Hepatocyte (in vitro differentiated cells): ENCODE results near the gene EML6. TPM values are rescaled to one million over a fixed set of nuclear protein-coding genes. Genes with fewer than 3 reads are reported as not detected.

ENCODE experiments used
- DNase-seq: peaks from one replicate; pipeline ENCODE4 v3.0.0-alpha.2; 2016; ENCODE audit warnings: low spot score
- H2AFZ ChIP-seq: fragments of 200-600 bp; sonication (generic); 2 replicates; pipeline ENCODE4 v1.6.0; 2016; ENCODE audit warnings: antibody characterized with exemption, mild to moderate bottlenecking
- H3K27ac ChIP-seq: fragments of 200-600 bp; sonication (generic); 2 replicates; pipeline ENCODE4 v1.5.1; 2016; ENCODE audit warnings: mild to moderate bottlenecking
- H3K27me3 ChIP-seq: fragments of 200-600 bp; sonication (generic); 2 replicates; pipeline ENCODE4 v1.6.1; 2016
- H3K36me3 ChIP-seq: fragments of 200-600 bp; sonication (generic); replicated peaks from 2 replicates; pipeline ENCODE4 v1.5.1; 2016; ENCODE audit warnings: low read depth; ENCODE audit not compliant: insufficient read depth
- H3K4me1 ChIP-seq: fragments of 200-600 bp; sonication (generic); 2 replicates; pipeline ENCODE4 v1.5.1; 2016; ENCODE audit warnings: mild to moderate bottlenecking, moderate library complexity; ENCODE audit not compliant: insufficient read depth
- H3K4me2 ChIP-seq: fragments of 200-600 bp; sonication (generic); 2 replicates; pipeline ENCODE4 v1.6.0; 2016
- H3K4me3 ChIP-seq: fragments of 200-600 bp; sonication (generic); 2 replicates; pipeline ENCODE4 v1.5.1; 2016; ENCODE audit warnings: mild to moderate bottlenecking
- H3K79me2 ChIP-seq: fragments of 200-600 bp; sonication (generic); 2 replicates; pipeline ENCODE4 v1.6.0; 2017; ENCODE audit warnings: mild to moderate bottlenecking
- H3K9me2 ChIP-seq: fragments of 200-600 bp; sonication (generic); replicated peaks from 2 replicates; pipeline ENCODE4 v1.6.0; 2017; ENCODE audit warnings: mild to moderate bottlenecking; ENCODE audit not compliant: insufficient read depth
- H3K9me3 ChIP-seq: fragments of 200-600 bp; sonication (generic); 2 replicates; pipeline ENCODE4 v1.5.1; 2016; ENCODE audit warnings: low read depth, mild to moderate bottlenecking
- H4K20me1 ChIP-seq: fragments of 200-600 bp; sonication (generic); 2 replicates; pipeline ENCODE4 v1.6.0; 2016; ENCODE audit warnings: mild to moderate bottlenecking; ENCODE audit not compliant: insufficient read depth, poor library complexity, severe bottlenecking
- CTCF ChIP-seq: fragments of 200-600 bp; sonication (generic); IDR thresholded peaks from 2 replicates; pipeline ENCODE4 v1.5.1; 2016; ENCODE audit warnings: antibody characterized with exemption, mild to moderate bottlenecking; ENCODE audit not compliant: poor library complexity
- EZH2 ChIP-seq: fragments of 200-600 bp; sonication (generic); IDR thresholded peaks from 2 replicates; pipeline ENCODE4 v1.6.1; 2016; ENCODE audit warnings: antibody characterized with exemption, mild to moderate bottlenecking, borderline replicate concordance
- EZH2phosphoT487 ChIP-seq: fragments of 200-600 bp; sonication (generic); IDR thresholded peaks from one replicate; pipeline ENCODE4 v1.6.1; 2018; ENCODE audit warnings: antibody characterized with exemption, mild to moderate bottlenecking, low read depth, moderate library complexity; ENCODE audit not compliant: unreplicated experiment, severe bottlenecking
- WGBS: methylation state at CpG from one replicate; pipeline ENCODE4 v1.1.6; 2016; ENCODE audit warnings: low lambda C conversion rate; ENCODE audit errors: missing lambda C conversion rate; 5-methylcytosine and 5-hydroxymethylcytosine counted together
- polyA plus RNA-seq: library from polyadenylated mRNA; unstranded; fragments of >200 nt; fragmentation: Nextera tagmentation; extraction: Ambion mirVana; gene quantifications from 2 replicates; pipeline ENCODE4 v1.2.1, GENCODE V29; 2016
- total RNA-seq: library from RNA; depleted of rRNA; stranded (reverse); fragments of >200 nt; gene quantifications from 2 replicates; pipeline ENCODE4 v1.2.3, GENCODE V29; 2014

EML6 gene
- total and polyA plus RNA-seq, 2 experiments from 2014 or later = 1.9 to 4.0 TPM

GRCh38 chr2:54879598-54880332 lies 156.3 kb downstream of the EML6 start:
- Histone ChIP-seq H2AFZ (no peak overlapping the region), H3K79me2 (no peaks in the 10 kb centered on the region), H3K27me3 (no peaks in the 10 kb centered on the region), H3K36me3 (no peaks in the 10 kb centered on the region), H4K20me1 (no peaks in the 10 kb centered on the region), H3K9me3 (no peaks in the 10 kb centered on the region), H3K9me2 (no peaks in the 10 kb centered on the region), H3K4me1 (peaks cover 6% of the 10 kb centered on the region), H3K4me2 (no peak overlapping the region), H3K27ac (no peak overlapping the region), H3K4me3 (no peak overlapping the region)
- TF ChIP-seq EZH2 (no peak), EZH2phosphoT487 (no peak), CTCF (no peak)
- WGBS = 68% methylated on average over 14 of the region's 14 CpGs
- peak; percentile 30 for DNase-seq

GRCh38 chr2:54880428-54880827 lies 157.0 kb downstream of the EML6 start:
- Histone ChIP-seq H3K9me3 (no peaks in the 10 kb centered on the region), H3K79me2 (no peaks in the 10 kb centered on the region), H3K4me1 (peaks cover 6% of the 10 kb centered on the region), H2AFZ (no peak overlapping the region), H3K27me3 (no peaks in the 10 kb centered on the region), H3K4me3 (no peak overlapping the region), H4K20me1 (no peaks in the 10 kb centered on the region), H3K4me2 (no peak overlapping the region), H3K9me2 (no peaks in the 10 kb centered on the region), H3K27ac (no peak overlapping the region), H3K36me3 (no peaks in the 10 kb centered on the region)
- 80% methylated on average over 1 of the region's 1 CpG for WGBS
- DNase-seq = no peak
- TF ChIP-seq EZH2 (no peak), CTCF (no peak), EZH2phosphoT487 (no peak)

DNA sequence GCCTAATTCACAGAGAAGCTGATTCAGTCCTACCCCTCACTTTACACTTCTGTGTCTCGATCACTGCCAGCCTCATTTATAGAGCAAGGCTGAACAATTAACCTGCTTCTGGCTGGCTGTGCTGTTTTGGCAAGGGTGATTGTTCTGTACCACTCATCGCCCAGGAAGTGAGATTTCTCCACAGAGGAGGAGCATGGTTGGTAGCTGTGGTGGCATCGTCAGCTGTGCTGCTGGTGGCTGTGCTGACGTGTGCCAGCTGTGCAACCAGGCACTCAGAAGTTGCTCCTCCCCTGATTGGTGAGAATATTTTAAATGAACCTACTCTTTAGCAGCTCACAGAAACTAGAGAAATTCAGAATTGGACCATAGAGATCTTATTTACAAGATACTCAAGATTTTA lies 158.3 kb downstream of the EML6 start:
- no peaks in the 10 kb centered on the region for H3K9me3 ChIP-seq
- 80% methylated on average over 4 of the region's 4 CpGs for WGBS
- no peak for DNase-seq
- H3K4me3 ChIP-seq = no peak overlapping the region
- no peaks in the 10 kb centered on the region for H3K36me3 ChIP-seq
- H4K20me1 ChIP-seq = no peaks in the 10 kb centered on the region
- H3K27ac ChIP-seq = no peak overlapping the region
- H3K4me1 ChIP-seq = peaks cover 6% of the 10 kb centered on the region
- no peaks in the 10 kb centered on the region for H3K27me3 ChIP-seq
- H3K9me2 ChIP-seq = no peaks in the 10 kb centered on the region
- no peak overlapping the region for H3K4me2 ChIP-seq
- no peaks in the 10 kb centered on the region for H3K79me2 ChIP-seq
- no peak overlapping the region for H2AFZ ChIP-seq
- TF ChIP-seq EZH2phosphoT487 = no peak
- TF ChIP-seq CTCF = no peak
- TF ChIP-seq EZH2 = no peak
